ENCODE results near the gene NKX1-1.

NKX1-1 gene

DNA sequence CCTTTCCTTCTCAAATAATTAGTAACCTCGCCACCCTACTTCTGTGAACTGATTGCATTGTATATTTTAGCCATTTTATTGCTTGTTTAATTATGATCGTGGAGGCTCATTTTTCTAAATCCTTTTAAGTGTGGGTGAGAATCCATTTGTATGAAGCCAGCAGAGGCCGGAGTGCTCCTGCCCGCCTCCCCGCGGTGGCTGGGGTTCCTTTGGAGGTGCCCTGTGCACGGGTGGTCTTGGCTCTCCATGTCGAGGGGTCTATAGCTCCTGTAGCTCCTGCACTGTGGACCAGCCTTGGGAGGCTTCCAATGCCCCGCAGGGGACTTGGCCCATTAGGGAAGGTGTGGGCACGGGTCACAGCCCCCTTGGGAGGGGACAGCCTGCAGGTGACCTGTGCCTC lies 44.2 kb downstream of the NKX1-1 start:
- DNase-seq (ENCODE audit: low read depth in 4 of 4, low spot score in 1 of 4): no peak

DNA sequence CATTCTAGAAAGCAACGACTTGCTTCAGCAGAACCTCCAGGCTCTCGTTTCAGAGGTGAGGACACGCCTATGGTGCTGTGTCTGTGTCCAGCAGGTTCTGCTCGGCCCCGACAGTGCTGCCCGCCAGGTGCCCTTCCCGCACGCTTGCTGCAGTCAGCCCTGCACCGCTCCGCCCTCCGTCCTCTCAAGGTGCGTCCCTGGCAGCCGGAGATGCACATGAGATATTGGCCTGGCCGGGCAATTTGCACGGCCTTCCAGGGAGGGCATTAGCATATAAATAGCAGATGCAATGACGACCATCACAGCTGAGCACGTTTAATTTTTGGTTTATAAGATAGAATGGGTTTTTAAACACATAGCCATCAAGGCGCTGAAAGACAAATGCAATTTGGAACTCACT lies 44.8 kb downstream of the NKX1-1 start:
- no peak for DNase-seq (ENCODE audit: low read depth in 4 of 4, low spot score in 1 of 4)

DNA sequence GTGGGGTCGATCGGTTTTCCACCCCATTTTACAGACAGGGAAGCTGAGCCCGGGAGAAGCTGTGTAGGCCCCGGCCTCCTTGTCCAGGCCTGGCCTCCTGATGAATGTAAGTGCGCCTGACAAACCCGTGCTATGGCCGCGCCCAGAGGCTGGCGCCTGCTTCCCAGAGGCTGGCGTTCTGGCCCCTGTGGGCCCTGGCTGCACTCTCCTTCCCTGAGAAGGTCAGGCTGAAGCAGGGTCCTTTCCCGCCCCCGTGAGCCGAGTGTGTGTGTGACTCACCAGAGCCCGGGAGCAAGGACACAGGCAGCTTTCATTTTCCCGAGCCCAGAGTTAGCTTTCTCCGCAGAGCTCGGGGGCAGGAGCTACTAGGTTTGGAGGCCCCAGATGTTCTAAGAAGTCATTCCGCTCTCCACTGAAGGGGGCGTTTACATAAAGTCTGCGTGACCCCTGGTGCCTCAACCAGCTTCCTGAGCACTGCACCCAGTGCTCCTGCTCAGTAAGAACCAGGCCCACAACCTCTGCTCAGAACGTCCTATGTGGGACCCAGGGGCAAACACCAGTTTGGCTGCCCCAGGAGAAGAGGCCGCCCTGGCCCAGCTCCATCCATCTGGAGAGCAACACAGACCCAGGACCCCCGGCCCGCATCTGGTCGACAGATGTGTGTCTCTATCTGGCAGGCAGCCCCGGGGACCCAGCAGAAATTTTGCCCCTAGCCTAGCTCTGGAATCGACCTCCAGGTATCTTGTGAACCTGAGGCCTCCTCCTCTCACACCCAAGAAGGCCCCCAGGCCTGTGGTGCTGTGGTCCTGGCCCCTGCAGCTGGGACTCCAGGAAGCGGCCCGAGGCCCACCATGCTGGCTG lies 45.6 kb downstream of the NKX1-1 start:
- no peak for DNase-seq (ENCODE audit: low read depth in 4 of 4, low spot score in 1 of 4)

DNA sequence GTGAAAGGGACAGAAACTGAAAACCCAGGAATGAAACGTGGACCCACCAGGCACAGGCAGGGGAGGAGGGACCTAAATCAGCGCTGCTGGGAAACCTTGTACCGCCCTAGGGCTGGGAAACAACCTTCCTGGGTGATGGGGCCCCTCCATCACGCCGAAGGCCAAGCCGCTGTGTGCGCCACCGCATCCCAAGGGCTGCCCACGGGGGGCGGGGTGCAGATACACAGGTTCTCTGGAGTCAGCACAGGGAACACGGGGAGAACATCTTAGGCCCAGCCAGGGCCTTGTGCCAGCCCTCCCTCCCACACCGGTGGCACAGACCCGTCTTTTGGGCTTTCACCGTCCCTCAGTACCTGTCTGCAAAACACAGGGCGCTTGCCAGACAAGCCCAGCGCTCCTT lies 46.3 kb downstream of the NKX1-1 start:
- DNase-seq (ENCODE audit: low read depth in 4 of 4, low spot score in 1 of 4): no peak

DNA sequence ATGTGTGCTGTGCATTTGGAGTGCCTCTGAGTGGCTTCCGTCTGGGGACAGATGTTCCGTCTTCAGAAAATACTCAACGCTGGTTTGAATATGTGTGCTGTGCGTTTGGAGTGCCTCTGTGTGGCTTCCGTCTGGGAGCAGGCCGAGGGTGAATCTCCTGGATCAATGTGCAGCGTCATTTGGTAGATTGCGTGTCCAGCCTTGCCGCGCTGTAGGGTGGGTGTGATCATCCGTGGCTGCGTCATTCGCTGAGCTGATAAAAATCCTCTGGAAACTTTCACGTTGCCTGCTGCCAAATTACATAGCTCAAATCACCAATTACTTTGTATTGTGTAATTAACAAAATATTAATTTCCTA lies 47.1 kb downstream of the NKX1-1 start:
- DNase-seq (ENCODE audit: low read depth in 4 of 4, low spot score in 1 of 4): no peak

DNA sequence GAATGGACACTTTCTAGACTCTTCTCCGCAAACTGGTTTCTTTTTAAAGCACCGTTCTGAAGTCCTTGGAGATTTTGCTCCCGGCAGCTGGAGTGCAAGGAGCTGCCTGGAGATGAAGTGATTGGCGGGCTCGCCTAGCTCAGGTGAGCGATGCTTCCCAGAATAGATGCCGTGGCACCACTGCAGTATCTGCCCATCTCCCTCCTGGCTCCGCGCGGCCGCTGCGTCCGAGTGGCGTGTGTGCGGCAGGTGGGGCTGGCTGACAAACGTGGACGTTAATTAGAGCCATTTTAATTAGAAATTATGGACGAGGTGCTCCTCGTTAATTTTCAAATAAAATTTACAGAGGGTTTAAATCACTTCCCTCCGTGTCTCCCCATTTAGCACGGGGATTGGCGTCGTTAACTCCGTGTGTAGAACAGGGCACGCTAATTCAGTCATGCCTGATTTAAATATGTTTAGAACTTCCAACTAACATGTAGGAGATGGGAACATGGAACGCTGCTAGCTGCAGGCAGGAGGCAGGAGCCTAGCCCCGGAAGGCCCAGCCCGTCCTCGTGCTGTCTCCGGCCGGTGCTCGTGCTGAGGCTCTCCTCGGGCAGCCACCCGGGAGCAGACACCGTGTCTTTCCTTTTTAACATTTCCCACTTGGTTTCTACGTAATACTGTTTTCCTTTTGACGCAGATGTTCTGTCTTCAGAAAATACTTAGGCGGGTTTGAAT lies 47.7 kb downstream of the NKX1-1 start:
- DNase-seq (ENCODE audit: low read depth in 4 of 4, low spot score in 1 of 4): no peak

DNA sequence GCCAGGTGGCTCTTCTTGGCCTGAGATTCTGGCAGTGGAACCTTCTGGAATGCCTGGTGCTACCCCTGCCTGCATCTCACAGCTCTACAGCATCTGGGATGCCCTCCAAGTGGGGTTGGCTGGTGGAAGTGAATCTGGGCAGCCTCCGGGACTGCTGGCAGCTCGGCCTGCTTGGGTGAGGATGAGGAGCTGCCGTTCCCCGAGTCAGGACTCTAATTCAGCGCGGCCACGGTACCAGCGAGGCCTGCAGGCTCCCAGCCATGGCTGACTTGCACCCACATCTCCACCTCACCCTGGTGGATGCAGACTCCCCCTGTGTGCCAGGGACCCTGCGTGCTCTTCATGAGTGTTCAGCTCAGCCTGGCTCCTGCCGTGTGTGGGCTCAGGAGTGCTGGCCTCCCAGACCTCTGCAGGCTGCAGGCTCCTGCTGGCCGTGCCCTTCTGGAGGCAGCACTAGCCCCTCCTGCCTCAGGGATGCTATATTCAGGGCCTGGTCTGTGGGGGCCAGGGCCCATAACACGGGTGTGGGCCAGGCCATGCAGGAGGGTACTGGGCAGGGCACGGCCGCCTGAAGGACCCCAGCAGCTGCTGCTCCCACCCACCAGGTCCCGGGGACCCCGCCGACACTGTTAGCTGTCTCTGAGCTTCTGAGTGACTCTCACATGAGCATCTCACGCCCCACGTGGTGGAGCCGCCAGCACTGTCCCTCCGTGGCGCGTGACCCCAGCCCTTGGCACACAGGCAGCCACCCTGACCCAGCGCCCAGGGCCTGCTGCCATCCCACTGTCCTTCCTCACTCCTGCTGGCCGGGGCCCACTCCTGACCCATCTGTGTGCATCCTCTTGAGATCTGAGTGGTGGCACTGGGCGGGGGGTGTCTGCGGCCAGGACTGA lies 48.6 kb downstream of the NKX1-1 start:
- no peak for DNase-seq (ENCODE audit: low read depth in 4 of 4, low spot score in 1 of 4)

DNA sequence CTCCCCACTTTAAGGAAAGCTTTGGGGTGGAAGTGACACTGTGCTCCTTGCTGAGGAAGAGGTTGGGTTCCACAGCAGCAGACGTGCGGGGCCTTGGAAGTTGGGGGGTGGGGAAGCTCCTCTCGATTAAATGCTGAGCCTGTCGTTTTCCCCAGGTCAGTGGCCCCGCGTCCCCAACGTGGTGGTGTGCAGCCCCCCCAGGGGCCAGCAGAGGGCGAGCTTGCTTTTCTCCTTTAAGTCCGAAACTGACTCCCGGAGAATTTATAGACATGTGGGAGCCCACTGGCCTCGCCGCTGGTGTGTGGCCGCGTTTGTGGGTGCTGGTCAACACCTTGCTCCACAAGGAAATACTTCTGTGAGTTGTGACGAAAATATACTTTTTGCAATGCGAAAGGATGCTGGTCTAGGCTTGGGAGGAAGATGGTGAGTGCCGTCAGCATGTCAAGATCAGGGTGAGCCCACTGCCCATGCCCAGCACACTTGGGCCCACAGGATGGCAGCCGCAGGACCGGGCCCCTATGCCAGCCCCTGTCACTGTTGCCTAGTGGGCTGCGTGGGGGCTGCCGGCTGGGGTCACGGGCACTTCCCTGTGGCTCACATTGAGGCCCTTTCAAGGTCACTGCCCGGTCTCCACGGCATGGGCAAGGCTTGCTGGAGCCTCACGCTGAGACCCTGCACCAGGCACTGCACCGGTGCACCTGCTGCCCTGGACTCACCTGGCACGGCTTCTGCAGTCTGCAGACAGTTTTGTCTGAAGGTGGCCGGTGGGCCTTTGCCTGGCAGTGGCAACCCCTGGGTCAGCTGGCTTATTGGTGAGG lies 49.9 kb downstream of the NKX1-1 start:
- DNase-seq (ENCODE audit: low read depth in 4 of 4, low spot score in 1 of 4): peak in 1 of 4 experiments; percentile 27

DNA sequence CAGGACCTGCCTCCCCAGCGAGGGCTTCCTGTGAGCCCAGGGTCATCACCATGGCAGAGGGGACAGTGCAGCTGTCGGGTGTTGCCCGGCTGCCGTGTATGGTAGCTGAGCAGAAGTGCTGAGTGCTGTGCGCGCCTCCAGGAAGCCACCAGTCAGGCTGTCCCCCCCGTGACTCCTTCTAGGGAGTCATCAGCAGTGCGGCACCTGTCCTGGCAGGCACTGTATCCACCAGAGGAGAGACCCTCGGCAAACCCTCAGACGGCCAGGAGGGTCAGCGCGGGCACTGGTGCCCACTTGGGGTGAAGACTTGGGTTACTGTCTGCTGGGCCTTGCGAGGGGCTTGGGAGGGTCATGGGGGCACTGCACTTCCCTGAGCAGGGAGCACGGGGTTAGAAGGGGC lies 50.9 kb downstream of the NKX1-1 start:
- DNase-seq (ENCODE audit: low read depth in 4 of 4, low spot score in 1 of 4): no peak

DNA sequence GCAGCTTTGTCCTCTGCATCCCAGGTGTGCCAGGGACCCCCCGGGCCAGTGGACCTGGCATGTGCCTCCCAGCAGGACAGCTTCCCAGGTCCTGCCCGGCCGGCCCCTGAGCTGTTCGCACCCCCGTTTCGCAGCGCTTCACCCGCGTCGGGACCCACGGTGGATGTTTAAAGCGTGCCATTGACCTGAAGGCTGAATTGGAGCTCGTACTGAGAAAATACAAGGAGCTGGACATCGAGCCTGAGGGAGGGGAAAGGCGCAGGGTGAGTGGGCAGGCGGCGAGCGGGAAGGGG lies 51.3 kb downstream of the NKX1-1 start:
- DNase-seq (ENCODE audit: low read depth in 4 of 4, low spot score in 1 of 4): no peak

DNA sequence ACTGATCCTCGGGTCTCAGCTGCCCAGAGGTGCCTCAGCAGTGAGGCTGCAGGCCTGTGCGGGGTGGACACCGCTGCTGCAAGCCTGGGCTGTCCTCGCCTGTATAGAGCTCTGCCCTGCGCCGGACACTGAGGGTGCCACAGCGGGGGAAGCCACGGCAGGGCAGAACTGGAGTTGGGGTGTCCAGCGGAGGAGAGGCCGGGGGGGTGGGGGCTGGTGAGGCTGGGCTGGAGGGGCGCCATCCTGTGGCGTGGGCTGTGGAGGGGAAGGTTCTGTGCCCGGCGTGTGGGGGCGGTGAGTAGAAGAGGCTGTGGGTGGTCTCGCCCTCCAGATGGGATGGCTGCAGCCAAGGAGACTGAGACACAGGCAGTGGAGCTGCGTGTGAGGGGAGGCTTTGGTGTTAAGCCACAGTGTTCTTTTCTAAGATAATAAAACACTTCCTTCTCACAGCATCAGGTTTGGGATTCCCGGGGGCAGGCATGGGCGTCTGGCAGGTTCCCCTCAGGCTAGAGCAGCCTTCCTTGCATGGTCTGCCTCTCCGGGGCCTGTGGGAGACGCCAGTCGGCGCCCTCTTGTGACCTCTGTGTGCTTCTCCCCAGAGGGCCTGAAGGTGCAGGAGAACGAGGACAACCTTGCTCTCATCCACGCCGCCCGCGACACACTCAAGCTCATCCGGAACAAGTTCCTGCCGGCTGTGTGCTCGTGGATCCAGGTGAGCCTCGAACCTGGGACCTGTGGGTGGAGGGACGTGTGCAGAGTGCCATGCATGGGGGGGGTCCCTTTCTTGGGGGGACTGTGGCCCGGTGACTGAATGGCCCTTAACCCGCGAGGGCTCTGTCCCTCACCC lies 51.9 kb downstream of the NKX1-1 start:
- no peak for DNase-seq (ENCODE audit: low read depth in 4 of 4, low spot score in 1 of 4)

DNA sequence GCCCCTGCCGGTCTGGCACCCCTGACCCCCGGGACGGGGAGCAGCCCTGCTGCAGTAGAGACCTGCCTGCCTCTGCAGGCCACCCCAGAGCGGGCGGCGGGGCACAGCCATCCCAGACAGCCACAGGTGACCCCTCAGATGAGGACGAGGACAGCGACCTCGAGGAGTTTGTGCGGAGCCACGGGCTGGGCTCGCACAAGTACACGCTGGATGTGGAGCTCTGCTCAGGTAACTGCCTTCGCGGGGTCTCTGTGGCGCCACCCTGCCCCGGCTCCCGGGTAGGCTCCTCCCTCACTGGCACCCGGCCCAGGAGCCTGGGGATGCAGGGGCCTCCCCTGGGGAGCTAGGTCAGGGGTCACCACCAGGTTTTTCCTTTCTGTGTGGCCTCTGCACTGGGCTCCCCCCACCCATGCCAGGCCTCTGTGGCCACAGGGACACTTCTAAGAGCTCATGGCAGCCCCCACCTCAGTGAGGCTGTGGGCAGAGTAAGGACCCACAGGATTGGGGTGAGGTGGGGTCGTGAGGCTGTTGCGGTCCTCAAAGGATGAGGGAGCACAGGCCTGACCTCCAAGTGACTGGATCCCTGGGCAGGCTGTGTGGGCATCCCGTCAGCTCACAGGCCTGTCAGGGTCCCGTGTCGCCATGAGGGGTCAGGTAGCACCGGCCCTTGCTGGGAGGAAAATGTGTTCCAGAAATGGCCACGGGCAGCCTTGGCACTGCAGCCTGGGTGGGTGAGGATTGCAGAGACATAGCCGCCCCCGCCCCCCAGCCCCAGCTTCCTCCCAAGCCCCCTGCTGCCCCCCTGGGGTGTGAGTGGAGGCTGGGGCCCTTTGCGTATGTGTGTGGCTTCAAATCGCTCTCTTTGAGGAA lies 52.8 kb downstream of the NKX1-1 start:
- no peak for DNase-seq (ENCODE audit: low read depth in 4 of 4, low spot score in 1 of 4)
